GM18907 (cell line): ENCODE results near the gene GNAZ.

ENCODE experiments used
- ATAC-seq: cut with Tn5 transposase; IDR thresholded peaks from one replicate; pipeline ENCODE4 v1.9.1; 2021; ENCODE audit warnings: mild to moderate bottlenecking, moderate library complexity; ENCODE audit not compliant: unreplicated experiment

The GNAZ gene

DNA sequence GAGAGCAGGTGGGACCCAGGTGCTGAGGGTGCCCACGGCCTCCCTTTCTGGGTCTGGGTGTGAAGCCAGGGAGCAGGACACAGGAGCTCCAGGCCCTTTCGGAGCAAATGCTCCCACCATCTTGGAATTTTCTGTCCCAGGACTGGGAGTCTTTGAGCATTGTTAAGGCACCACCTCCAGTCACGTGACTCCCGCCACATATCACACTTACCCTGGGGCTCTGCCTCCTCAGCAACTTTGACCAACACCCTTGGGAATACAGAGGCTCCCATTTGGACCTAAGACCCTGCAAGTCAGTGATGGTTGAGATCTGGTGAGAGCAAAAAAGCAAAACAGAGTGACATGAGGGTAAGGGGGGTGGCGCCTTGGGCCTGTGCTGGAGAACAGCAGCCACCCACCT lies 35.6 kb downstream of the GNAZ start:
- ATAC-seq: no peak

DNA sequence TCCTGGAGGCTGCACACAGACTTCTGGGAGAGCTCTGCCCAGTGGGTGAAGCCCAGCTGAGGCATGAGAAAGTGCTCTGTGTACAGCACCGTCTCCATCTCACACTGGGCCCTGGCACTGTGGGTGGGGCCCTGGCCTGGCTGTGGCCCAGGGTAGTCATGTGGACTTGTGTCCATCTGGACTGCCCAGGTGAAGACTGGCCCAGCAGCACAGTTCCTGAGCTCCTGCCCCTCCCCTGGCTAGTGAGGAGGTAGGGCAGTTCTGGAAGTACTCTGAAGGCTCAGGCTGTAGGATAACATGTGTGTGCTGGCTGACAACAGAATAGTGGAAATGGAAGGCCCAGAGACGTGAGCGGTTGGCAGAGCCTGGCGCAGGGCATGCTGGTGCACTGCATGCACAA lies 36.0 kb downstream of the GNAZ start:
- no peak for ATAC-seq

DNA sequence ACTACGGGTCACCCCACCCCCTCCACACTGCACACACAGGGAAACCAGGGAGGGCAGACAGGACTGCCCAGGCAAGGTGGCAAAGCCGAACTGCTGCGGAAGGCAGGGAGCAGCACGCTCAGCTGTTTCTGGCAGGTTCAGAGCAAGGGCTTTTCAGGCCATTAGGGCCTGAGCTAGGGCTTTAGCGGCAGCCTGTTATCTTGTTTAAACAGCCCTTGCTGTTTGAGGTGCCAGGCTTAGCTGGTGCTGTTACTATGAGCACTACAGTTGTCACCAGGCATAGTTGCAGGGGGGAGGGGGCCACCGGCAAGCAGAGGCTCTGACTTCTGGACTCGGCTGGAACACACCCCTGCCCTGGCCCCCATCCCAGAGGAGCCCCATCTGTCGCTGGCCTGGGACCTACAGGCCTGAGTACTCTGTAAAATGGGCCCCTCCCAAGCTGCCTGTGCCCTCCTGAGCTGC lies 36.6 kb downstream of the GNAZ start:
- ATAC-seq: no peak

GRCh38 chr22:23107487-23108248 lies 37.3 kb downstream of the GNAZ start:
- ATAC-seq: no peak

- no peak for ATAC-seq
Measured at GRCh38 chr22:23108249-23109078, 38.1 kb downstream of the GNAZ start.

DNA sequence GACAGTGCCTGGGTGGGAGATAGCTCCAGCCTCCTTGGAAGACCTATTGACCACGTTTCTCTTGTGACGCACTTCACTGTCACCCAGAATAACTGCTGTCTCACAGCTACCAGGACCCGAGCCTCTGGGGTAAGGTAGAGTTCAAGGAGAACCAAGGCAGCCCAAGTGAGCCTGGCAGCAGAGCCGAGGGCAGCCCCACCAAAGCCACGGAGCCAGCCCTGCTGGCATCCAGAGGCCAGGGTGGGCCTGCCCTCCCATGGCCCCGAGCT lies 38.7 kb downstream of the GNAZ start:
- ATAC-seq: no peak

DNA sequence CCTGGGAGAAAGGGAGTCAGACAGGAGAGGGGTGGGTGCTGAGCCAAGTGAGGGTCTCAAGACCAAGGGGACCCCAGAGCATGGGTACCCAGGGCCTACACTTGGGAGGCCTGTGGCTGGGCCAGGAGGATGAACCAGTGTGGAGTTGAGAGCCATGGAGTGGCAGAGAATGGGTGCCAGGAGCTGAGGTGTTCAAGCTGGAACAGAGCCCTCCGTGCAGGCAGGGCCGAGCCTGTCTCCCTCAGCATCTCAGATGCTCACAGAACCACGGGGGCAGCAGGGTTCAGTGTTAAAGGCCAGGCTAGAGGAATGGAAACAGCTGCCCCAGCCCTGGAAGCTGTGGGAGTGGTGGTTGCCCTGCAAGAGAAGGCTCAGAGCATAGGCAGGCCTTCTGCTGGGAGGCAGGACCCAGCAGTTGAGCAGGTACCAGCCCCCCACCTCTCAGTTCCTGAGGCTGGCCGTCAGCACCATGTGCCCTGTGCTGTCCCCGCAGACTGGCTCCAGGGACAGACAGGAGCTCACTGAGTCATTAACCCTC lies 39.2 kb downstream of the GNAZ start:
- ATAC-seq: no peak

GRCh38 chr22:23110190-23110921 lies 40.0 kb downstream of the GNAZ start:
- no peak for ATAC-seq

DNA sequence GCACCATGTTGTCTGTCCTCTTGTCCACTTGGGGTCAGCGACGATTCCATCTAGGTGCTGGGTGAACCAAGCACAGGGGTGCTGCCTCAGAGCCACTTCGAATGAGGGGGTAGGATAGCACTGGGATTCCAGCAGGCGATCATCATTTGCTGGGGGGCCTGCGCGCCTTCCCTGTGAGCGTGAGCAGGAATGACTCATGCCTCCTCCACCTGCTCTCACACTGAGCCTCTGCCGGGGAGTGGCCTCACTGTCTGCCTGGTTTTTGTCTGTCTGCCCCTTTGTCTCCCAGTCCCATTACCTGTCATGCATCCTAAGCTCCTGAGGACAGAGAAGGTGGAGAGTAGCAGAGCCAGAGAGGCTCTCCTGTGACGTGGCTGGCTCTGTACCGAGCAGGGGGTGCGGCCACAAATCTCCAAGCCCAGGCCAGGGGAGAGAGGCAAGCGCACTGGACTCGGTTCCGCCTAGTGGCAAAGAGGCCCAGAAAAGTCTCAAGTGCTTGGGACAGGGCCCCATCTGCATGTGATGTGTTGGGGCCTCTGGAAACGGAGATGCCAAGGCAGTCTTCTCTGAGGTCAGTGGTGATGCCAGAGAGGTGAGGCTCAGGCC lies 40.7 kb downstream of the GNAZ start:
- ATAC-seq: no peak

DNA sequence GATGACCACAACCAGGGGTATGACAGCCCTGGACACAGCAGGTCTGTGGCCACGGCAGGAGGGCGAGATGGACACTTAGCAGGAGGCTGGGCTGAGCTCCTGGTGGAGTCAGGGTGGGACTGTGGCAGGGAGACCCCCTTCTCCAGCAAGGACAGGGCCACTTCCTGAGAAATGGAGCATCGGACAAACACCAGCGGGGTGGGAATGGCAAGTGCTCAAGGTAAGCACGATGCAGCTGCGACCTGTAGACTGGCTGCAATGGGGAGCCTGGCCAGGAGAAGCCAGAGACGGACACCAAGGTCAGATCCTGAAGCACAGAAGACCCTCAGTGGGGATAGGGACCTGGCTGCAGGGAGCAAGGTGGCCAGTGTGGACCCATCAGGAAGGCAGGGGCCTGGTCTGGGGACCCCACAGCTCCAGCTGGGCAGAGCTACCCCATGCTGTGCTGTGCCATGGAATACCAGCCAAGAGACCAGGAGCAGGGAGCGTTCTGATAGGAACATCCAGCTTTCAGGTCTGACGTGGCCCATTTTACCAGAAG lies 42.2 kb downstream of the GNAZ start:
- no peak for ATAC-seq

DNA sequence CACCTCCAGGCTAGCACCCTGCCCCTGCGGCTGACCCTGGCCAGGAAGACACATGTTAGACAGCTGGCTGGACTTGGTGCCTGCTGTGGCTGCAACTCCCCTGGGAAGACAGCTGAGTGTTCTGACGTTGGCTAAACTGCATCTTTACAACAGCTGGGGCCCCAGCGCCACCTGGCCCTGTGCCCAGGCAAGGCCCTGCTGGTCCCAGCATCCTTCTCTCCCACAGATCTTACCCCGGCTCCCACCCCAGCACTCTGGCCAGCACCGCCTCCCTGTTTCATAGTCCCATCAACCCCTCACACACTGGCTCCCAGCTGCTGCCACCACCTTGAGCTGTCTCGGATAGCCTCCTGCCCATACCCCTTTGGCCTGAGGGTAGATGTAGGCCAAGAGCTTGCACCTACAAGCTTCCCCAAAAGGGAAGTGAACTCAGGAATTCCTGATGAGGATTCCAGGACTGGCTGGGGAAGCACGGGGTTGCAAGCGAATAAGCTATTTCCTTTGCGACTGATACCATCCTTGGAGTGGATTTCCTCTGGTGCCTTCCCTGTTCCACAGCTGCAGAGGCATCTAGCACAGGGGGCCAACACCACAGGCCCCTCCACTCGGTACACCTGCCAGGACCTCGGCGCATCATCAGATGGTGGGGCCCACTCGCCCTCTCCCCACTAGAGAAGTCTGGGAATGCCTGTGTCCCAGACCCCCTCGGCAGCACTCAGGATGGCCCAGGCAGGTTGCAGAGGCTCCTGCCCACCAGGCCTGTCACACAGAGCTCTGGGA lies 42.9 kb downstream of the GNAZ start:
- ATAC-seq: no peak

- ATAC-seq: no peak
Measured at GRCh38 chr22:23113847-23114720, 43.8 kb downstream of the GNAZ start.

DNA sequence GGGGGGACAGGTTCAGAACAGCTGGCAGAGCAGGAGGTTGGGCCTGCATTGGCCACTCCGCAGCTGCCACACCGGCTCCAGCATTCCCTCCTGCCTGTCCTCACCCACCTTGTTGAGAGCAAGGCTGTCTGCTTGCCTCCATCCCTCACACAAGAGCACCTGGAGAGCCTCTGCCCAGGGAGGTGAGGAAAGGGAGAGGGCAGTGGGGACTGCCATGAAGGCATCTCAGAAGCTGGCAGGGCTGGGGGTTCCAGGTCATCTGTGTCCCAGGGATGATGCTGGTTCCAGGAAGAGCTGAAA lies 44.4 kb downstream of the GNAZ start:
- ATAC-seq: no peak

DNA sequence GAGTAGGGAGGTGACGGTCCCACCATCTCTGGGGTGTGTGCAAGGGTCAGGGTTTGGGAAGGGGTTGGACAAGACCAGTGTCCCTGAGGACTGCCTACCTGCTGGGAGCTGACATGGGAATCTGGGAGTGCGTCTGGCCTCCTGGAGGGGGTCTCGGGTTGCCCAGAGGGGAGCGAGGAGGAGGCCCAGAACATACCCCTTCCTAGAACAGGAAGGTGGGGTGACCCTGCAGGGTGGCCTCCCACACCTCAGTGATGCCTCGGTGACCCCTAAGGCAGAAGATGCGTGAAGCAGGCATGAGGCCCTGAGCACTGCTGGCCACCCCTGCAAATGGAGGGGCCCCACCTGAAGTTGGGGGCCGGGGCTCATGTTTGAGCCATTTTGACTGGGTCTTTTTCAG lies 45.0 kb downstream of the GNAZ start:
- ATAC-seq: no peak

- ATAC-seq: no peak
Measured at GRCh38 chr22:23115825-23116494, 45.6 kb downstream of the GNAZ start.

GRCh38 chr22:23116506-23117263 lies 46.4 kb downstream of the GNAZ start:
- no peak for ATAC-seq

GRCh38 chr22:23117275-23117674 lies 47.0 kb downstream of the GNAZ start:
- no peak for ATAC-seq
